ENCODE measurements around the gene UVSSA. TPM values are rescaled to one million over a fixed set of nuclear protein-coding genes. Genes with fewer than 3 reads are reported as not detected.

The UVSSA gene
- total RNA-seq, result 4.6 and 7.6 TPM in 2 replicates
- 4.0 and 4.6 TPM in 2 replicates for polyA plus RNA-seq
- 3.9 and 4.3 TPM in 2 replicates for polyA plus RNA-seq (2012)
- polyA minus RNA-seq (ENCODE audit: low replicate concordance), result 5.6 and 7.3 TPM in 2 replicates

DNA sequence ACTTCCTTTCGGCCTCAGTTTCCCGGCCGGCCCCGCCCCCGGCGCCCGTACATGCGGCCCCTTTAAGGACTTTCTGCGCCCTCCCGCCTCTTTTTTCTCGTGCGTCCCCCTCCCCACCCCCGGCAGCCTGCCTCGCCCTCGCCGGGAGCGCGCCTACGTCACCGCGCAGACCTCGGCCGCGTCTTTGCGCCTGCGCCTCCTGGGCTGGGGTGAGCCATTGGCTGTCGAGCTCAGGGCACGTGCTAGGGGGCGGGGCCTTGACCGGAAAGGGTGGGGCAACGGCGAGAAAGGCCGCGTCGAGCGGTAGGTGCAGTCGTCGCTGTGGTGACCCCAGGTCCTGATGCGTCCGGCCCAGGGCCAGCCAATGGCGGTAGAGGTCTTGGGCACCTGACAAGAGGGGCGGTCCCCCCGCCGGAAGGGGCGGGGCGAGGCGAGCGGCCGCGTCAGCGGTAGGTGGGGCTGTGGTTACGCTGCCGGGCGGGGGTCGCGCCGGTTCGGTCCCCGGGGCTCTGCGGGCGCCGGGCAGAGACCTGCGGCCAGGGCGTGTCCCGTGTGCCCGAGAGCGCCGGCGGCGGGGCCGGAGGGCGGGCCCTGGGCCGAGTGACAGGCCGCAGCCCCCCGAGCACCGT lies at the start of gene UVSSA:
Gene UVSSA, plus strand, starts transcription at position 428 of the 629 bp plus-strand sequence. CDS start 884 bp downstream, outside the sequence.
- TF ChIP-seq CTCF (conservative IDR thresholded peaks at IDR 0.05 in 1 of 2, IDR thresholded peaks at IDR 0.05 in 1 of 2; ENCODE audit: low read depth in 1 of 2, low read length in 2 of 2), result no peak
- no peak for TF ChIP-seq EZH2 (IDR thresholded peaks at IDR 0.05; ENCODE audit: low read length, missing control alignments)
- H2AFZ ChIP-seq (ENCODE audit: low read length), result peak within 1 kb of the TSS; percentile 59
- peaks cover 2% of the 10 kb centered on the region for H3K36me3 ChIP-seq (ENCODE audit: control insufficient read depth, insufficient read depth, low read length)

GRCh38 chr4:1297456-1298325 lies 49.3 kb upstream of the UVSSA start:
- Histone ChIP-seq H3K9ac (ENCODE audit: insufficient read depth, low read length) (no peak overlapping the region), H3K27me3 (ENCODE audit: control insufficient read depth, insufficient read depth, low read length) (no peaks in the 10 kb centered on the region), H2AFZ (ENCODE audit: low read length) (no peak overlapping the region), H3K4me2 (ENCODE audit: extremely low read depth, insufficient read depth, low read length) (no peak overlapping the region), H3K27ac (ENCODE audit: insufficient read depth, low read length) (no peak overlapping the region), H4K20me1 (ENCODE audit: control insufficient read depth, extremely low read depth, insufficient read depth, low read length) (no peaks in the 10 kb centered on the region), H3K79me2 (ENCODE audit: control insufficient read depth, insufficient read depth, low read length) (peaks cover 80% of the 10 kb centered on the region), H3K4me3 (replicated peaks in 1 of 4; ENCODE audit: control extremely low read depth in 1 of 4, insufficient read depth in 1 of 4, low read depth in 3 of 4, low read length in 4 of 4) (no peak overlapping the region), H3K4me1 (ENCODE audit: control insufficient read depth, extremely low read depth, insufficient read depth, low read length) (no peaks in the 10 kb centered on the region), H3K9me3 (ENCODE audit: control insufficient read depth, insufficient read depth, low read depth, low read length) (no peaks in the 10 kb centered on the region), H3K36me3 (ENCODE audit: control insufficient read depth, insufficient read depth, low read length) (peaks cover 9% of the 10 kb centered on the region)
- TF ChIP-seq EZH2 (IDR thresholded peaks at IDR 0.05; ENCODE audit: low read length, missing control alignments) (no peak), CTCF (conservative IDR thresholded peaks at IDR 0.05 in 1 of 2, IDR thresholded peaks at IDR 0.05 in 1 of 2; ENCODE audit: low read depth in 1 of 2, low read length in 2 of 2) (no peak)
- DNase-seq (ENCODE audit: low read depth in 2 of 2), result no peak

More for the DNA sequence above, at the start of gene UVSSA:
- Histone ChIP-seq H3K4me1 (ENCODE audit: control insufficient read depth, extremely low read depth, insufficient read depth, low read length) (peaks cover 5% of the 10 kb centered on the region), H3K79me2 (ENCODE audit: control insufficient read depth, insufficient read depth, low read length) (peaks cover 8% of the 10 kb centered on the region), H3K27me3 (ENCODE audit: control insufficient read depth, insufficient read depth, low read length) (no peaks in the 10 kb centered on the region), H4K20me1 (ENCODE audit: control insufficient read depth, extremely low read depth, insufficient read depth, low read length) (no peaks in the 10 kb centered on the region), H3K9ac (ENCODE audit: insufficient read depth, low read length) (peak within 1 kb of the TSS; percentile 97), H3K9me3 (ENCODE audit: control insufficient read depth, insufficient read depth, low read depth, low read length) (no peaks in the 10 kb centered on the region), H3K4me3 (replicated peaks in 1 of 4; ENCODE audit: control extremely low read depth in 1 of 4, insufficient read depth in 1 of 4, low read depth in 3 of 4, low read length in 4 of 4) (peak within 1 kb of the TSS; percentile 77 to 85 (median 82)), H3K27ac (ENCODE audit: insufficient read depth, low read length) (peak within 1 kb of the TSS; percentile 97), H3K4me2 (ENCODE audit: extremely low read depth, insufficient read depth, low read length) (peak within 1 kb of the TSS; percentile 96)
- peak; percentile 99 to 100 for DNase-seq (ENCODE audit: low read depth in 2 of 2)

DNA sequence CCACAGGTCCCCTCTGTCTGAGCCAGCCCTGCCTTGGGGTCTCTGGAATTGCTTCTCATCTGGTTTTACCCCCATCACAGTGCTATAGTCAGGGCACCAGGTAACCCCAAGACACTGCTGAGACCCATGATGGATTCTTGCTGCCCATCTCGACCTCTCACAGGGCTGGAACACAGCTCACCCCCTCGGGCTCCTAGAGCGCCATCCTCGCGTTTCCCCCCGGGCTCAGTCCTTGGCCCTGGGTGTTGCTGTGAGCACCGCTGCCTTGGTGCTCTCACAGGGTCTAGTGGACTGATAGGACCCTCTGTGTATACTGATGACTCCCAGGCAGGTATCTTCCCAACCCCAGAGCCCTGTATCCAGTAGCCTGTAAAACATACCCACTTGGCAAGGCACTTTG lies 48.5 kb upstream of the UVSSA start:
- Histone ChIP-seq H3K79me2 (ENCODE audit: control insufficient read depth, insufficient read depth, low read length) (peaks cover 78% of the 10 kb centered on the region), H3K27me3 (ENCODE audit: control insufficient read depth, insufficient read depth, low read length) (no peaks in the 10 kb centered on the region), H3K4me3 (replicated peaks in 1 of 4; ENCODE audit: control extremely low read depth in 1 of 4, insufficient read depth in 1 of 4, low read depth in 3 of 4, low read length in 4 of 4) (no peak overlapping the region), H4K20me1 (ENCODE audit: control insufficient read depth, extremely low read depth, insufficient read depth, low read length) (no peaks in the 10 kb centered on the region), H3K4me1 (ENCODE audit: control insufficient read depth, extremely low read depth, insufficient read depth, low read length) (no peaks in the 10 kb centered on the region), H3K9ac (ENCODE audit: insufficient read depth, low read length) (no peak overlapping the region), H2AFZ (ENCODE audit: low read length) (no peak overlapping the region), H3K9me3 (ENCODE audit: control insufficient read depth, insufficient read depth, low read depth, low read length) (no peaks in the 10 kb centered on the region), H3K4me2 (ENCODE audit: extremely low read depth, insufficient read depth, low read length) (no peak overlapping the region), H3K27ac (ENCODE audit: insufficient read depth, low read length) (no peak overlapping the region), H3K36me3 (ENCODE audit: control insufficient read depth, insufficient read depth, low read length) (peaks cover 9% of the 10 kb centered on the region)
- TF ChIP-seq EZH2 (IDR thresholded peaks at IDR 0.05; ENCODE audit: low read length, missing control alignments) (no peak), CTCF (conservative IDR thresholded peaks at IDR 0.05 in 1 of 2, IDR thresholded peaks at IDR 0.05 in 1 of 2; ENCODE audit: low read depth in 1 of 2, low read length in 2 of 2) (no peak)
- DNase-seq (ENCODE audit: low read depth in 2 of 2), result no peak

Data from fibroblast of lung (primary cell).